PC-9 (cell line): ENCODE measurements around the gene HSPA1B.
"Not testable (repeated sequence)": the region's sequence is repeated elsewhere in the genome, so short reads cannot be mapped to it uniquely, and the experiment has no call there.

ENCODE experiments used
- CTCF ChIP-seq: fragments of 200-600 bp; sonication (generic); conservative IDR thresholded peaks from 2 replicates; pipeline ENCODE4 v1.6.1; 2017; ENCODE audit warnings: mixed run types, antibody characterized with exemption, mild to moderate bottlenecking, moderate library complexity
- EZH2 ChIP-seq: fragments of 200-600 bp; sonication (generic); IDR thresholded peaks from 2 replicates; pipeline ENCODE4 v1.8.0; 2017; ENCODE audit warnings: antibody characterized with exemption, low read depth

GRCh38 chr6:31817133-31817928 lies 10.2 kb upstream of the HSPA1B start:
- not testable (repeated sequence) for TF ChIP-seq CTCF, EZH2
